ENCODE measurements around the gene C2orf49.

The C2orf49 gene

DNA sequence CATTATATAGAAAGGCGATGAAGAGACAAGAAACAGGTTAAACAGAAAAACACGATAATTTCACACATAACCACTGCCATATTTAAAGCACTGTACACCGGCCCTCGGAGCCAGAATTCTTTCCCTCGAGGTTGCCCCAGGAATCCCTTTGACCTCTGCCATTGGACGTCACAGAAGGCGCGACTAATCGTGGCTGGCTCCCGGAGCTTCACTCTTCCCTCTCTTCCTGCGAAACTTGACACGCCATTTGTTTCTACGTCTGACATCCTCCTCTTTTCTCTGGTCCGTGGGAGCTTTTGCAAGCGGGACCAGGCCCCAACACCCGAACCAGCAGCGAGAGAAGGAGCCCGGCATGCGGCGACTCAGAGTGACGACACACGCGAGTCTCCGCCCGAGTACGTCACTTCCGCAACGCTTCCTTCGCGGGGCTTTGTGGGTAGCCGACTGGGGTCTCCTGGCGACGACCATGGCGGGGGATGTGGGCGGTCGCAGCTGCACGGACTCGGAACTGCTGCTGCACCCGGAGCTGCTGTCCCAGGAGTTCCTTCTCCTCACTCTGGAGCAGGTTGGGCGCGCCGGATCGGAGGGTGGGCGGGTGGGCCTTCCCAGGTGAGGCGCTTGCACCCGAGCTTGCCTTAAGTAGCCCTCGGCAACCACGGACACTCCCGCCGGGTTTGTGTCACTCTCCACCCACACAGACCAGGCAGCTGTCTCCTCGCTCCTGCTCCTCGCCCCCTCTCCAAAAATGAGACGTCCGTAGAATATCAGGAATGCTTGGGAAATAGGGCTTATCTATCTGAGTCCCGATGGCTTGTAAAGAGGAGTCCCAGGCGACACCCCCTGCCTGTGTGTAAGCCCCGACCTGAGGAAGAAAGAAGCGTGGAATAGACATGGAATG lies at the start of gene C2orf49:
TSS of gene C2orf49 (plus strand) at position 419 of the 898 bp plus-strand sequence. CDS start at position 467, 48 bp downstream.
- DNase-seq (ENCODE audit: low spot score) = peak; percentile 89

DNA sequence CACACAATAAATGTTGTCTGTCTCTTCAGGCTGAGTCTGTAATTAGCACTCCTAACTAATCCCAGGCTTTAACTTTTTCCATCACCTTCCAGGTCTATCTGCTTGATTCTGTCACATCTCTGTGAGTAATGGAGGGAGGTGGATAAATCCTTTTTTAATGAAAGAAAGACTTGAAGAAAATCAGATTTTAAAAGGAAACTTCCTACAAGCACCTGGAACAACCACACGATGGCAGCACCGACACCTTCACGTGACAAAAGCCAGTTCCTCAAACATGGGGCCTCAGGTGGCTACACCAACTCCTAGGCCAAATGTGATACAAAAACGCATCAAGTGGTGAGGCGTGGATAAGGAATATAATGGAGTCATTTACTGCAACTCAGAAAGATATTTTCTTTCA lies 49.6 kb upstream of the C2orf49 start:
- peak; percentile 25 for DNase-seq (ENCODE audit: low spot score)

DNA sequence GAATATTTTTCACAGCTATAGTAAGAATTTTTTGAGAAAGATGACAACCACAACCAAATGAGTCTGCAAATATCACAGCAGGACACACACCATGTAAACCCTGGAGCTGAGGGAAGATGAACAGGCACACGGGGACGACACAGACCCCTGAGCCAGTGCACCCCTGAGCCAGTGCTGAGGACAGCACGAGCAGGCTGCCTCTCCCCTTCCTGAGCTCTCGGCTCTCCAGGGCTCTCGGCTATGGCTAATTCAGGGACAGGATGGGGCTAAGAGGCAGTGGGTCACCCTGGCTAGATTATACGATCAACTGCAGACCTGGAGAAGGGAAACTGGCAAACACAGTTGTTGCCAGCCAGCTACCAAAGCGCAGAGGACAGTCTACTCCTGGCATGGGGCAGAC lies 49.2 kb upstream of the C2orf49 start:
- no peak for DNase-seq (ENCODE audit: low spot score)

DNA sequence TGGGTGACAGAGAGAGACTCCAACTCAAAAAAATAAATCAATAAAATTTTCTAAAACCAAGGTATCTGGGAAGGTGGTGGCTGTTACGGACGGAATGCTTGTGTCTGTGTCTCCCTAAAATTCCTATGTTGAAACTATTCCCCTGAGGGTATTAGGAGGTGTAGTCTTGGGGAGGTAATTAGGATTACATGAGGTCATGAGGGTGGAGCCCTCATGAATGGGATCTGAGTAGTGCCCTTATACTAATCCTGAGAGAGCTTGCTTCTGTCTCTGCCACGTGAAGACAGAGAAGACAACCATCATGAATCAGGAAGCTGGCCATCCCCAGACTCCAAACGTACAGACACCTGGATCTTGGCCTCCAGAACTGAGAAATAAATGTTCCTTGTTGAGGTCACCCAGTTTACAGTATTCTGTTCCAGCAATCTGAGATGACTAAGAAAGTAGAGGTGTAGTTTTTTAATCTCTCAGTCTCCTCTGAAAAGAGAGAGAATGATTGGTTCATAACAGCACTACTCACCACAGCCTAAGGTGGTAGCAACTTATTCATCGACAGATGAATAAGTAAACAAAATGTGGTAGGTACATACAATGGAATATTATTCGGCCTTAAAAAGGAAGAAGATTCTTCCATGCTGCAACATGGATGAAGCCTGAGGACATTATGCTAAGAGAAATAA lies 46.2 kb upstream of the C2orf49 start:
- no peak for DNase-seq (ENCODE audit: low spot score)

DNA sequence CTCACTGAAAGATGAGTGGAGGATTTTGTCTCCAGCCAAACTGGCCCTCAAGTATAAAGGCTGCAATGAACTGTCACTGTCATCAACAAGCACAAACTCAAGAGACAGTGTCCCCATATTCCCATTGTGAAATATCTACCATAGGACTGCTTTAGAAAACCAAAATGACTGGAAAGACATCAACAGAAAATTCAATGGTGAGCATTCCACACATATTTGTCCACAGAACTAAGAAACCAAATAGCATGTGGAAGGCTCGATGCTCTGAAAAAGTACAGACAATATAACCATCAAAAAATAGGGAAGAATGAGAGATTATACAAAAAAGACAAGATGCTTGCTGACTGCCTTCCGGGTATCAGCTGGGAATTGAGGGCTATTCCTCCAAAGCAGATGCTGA lies 45.4 kb upstream of the C2orf49 start:
- DNase-seq (ENCODE audit: low spot score) = no peak

DNA sequence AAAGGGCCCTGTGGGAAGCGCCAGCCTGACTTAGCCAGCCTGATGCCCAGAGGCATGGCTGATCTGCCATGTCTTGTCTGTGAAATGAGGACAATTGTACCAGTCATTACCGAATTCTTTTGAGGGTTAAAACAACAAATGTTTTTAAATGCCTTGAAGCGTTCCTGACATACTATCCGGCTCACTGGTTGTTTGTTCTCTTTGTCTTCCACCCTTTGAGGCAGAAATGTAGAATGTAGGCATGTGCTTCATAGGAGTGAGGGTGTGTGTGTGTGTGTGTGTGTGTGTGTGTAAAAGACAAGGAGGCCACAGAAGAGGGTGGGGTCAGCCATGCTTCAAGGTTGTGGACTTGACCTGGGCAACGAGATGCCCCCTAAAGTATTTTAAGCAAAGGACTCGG lies 43.3 kb upstream of the C2orf49 start:
- DNase-seq (ENCODE audit: low spot score) = peak; percentile 25

DNA sequence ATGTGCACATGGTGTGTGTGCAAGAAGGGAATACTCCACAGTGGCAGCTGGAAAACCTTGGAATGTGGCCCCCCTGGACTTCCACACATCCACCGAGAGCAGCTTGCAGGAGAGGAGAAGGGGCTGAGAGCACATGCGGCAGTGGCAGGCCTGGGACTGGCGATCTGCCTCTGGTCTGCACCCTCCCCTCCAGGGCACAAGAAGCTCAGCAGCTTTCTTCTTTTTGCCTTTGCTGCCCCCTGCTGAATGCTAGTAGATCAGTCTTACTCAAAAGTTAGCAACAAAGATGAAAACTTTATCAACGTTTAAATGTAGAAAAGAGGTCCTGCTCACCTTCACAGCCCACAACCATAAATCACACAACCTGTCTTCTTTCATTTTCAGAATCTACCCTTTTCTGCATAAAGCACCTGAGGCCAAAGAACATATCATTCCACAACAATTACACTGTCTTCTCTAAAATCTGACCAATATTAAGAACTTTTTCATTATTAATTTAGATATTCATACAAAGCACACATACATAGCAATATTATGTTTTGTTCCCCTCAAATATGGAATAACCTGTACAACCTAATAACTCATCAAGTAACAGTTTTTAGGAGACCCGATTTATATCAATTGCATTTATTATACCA lies 42.4 kb upstream of the C2orf49 start:
- DNase-seq (ENCODE audit: low spot score) = peak; percentile 90

DNA sequence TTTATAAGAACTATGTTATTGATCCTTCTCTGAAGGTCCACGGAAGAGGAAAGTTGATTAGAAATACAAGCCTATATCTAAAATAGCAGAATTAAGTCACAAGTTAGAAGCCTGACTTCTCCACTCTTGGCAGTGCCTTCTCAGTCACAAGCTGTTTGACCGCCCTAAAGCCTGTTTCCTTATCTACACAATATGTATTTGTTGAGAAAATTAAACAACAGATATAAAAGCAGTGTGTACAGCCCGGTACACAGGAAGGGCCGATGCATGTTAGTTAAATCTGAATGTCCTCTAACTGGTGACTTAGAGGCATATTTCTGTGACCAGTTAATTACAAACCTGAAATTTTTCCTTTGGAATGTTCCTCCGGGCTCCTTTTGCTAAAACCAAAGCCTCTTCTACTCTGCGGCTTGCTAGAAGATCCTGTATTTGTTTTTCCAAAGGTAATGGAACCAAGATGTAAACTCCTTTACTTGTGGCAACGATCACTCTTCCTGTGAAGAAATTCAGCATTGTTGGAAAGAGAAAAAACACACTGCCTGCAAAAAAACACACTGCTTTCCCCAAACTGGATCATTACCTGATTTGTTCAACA lies 41.2 kb upstream of the C2orf49 start:
- DNase-seq (ENCODE audit: low spot score) = no peak

DNA sequence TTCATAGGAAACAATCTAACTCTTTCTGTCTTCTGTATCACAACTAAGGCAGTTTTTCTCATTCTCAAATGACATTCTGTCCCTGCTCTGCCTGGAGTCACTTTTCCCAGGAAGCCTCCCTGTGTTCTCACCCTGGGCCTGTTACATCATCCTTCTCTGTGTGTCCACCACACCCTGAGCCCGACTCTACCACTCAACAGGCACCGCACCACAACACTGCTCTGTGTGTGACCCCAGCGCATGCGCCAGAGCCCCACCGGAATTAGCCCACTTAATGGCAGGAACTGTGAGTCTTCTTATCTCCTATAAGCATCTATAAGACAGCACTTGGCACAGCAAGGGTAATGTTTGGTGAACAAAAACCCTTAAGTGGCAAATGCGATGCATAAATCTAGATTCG lies 40.1 kb upstream of the C2orf49 start:
- DNase-seq (ENCODE audit: low spot score) = no peak

DNA sequence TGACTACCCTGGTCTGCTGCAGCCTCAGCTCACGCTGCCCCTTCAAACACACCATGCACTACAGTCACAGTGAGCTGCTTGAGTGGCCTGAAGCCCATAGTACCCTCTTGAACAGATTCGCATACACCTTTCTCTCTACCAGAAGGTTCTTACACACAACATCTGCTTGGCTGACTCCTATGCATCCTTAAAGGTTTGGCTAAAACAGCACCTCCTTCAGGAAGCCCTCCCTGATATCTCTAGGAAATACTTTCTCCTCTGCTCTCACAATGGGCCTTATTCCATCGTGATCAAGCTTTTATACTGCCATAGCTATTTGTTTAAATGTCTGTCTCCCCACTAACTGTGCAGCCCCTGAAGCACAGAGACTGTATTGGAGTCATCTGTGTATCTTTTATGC lies 39.3 kb upstream of the C2orf49 start:
- no peak for DNase-seq (ENCODE audit: low spot score)

DNA sequence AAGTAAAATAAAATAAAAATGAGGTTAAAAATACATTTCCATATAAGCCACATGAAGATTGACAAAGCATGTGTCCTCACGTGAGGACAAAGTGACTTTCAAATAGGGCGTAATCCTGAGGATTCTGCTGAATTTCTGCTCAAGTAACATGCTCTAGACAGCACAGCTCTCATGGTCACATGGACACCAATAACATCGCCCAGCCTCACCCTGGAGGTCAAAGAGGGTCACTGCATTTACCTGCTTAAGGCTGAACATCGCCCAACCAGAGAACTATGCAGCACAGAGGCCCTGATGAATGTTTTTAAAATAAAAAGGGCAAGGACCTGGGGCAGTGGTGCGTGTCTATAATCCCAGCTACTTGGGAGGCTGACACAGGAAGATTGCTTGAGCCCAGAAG lies 38.0 kb upstream of the C2orf49 start:
- no peak for DNase-seq (ENCODE audit: low spot score)

DNA sequence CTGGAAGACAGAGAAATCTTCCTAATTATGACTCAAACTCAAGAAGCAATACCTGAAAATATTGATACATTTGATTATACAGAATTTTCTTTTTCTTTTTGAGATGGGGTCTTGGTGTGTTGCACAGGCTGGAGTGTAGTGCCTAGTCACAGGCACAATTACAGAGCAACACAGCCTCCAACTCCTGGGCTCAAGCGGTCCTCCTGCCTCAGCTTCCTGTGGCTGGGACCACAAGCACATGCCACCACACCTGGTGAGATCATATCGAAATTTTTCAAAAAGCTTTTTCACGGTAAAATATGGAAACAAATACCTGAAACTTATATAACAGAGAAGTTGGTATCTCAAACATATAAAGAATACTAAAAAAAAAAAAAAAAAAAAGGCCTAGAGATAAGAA lies 35.7 kb upstream of the C2orf49 start:
- no peak for DNase-seq (ENCODE audit: low spot score)

DNA sequence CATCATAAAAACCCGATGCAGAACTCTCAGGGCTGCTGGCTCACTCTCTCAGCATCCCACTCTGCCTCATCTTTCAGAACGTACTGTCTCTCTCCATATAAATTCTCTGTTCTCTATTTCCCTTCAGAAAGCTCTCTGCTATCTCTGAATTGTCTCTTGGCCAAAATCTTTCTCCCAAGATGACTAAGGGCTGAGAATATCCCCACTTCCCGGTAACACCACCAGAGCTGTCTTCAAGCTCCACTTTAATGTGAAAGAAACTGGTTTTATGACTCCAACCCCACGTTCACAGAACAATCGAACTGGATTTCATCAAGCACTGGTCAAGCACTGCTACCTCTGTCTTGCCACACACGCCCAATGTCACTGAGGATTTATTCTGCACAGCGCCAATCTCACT lies 30.2 kb upstream of the C2orf49 start:
- DNase-seq (ENCODE audit: low spot score) = no peak

DNA sequence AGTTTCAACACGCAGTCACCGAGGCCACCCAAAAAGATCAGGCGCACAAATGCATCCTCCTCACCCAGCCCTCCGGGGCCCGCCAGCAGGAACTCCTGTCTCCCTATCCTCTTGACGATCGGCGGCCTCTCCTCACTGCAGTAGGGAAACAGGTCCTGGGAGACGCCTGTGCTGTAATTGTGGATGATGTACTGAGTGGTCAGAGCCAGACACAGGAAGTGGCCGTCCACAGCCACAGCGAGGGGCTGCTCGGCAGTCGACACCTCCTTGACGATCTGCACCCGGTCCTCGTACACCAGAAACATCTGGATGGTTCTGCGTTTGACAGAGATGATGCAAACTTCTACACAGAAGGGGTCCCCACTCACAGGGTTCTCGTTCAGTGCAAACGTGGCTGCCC lies 29.8 kb upstream of the C2orf49 start:
- DNase-seq (ENCODE audit: low spot score) = no peak

DNA sequence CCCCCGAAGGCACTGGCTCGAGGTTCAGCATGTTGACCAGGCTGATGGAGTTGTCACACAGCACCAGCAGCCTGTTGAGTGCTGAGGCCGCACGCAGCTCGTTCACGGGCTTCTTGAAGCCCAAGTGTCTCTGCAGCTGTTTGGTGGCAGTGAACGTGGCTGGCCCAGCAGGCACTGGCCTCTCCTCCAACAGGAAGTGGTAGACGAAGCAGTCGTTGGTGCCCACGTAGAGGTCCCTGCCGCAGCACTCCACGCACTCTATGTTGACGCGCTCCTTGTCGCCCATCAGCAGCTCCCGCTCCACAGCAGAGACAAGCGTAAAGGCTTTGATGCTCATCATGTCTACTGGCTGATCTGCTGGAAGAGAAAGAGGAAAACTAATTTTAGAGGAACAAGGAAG lies 29.4 kb upstream of the C2orf49 start:
- DNase-seq (ENCODE audit: low spot score) = no peak

DNA sequence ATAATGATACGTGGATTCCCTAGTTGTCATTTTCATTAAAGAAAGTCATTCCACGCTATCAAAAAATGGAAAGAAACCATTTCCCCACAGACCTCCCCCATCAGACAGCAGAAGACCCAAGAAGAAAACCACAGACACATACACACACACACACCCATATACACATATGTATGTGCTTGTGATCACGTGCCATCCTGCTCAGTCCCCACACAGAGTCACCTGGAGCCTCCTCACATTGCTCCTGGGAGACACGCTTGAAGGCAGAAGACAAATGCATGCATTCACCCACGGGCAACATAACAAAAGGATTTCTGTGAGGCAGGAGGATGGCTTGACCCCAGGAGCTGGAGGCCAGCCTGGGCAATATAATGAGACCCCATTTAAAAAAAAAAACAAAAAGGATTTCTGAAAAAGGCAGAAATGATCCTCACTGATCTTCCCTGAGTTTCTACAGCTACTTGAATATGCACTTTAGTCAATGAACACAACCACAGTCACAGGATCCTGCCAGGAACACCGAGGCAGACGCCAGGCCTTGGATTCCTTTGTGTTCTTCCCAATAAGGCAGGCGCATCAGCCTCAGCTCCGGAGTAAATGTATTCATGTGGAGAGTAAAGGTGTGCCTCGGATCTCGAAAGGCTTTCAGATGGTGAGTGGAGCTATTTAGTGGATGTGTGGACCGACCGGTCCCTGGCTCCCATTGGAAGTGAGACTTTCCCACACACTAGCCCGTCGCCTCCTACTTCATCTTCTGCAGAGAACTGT lies 28.8 kb upstream of the C2orf49 start:
- DNase-seq (ENCODE audit: low spot score) = peak; percentile 56

DNA sequence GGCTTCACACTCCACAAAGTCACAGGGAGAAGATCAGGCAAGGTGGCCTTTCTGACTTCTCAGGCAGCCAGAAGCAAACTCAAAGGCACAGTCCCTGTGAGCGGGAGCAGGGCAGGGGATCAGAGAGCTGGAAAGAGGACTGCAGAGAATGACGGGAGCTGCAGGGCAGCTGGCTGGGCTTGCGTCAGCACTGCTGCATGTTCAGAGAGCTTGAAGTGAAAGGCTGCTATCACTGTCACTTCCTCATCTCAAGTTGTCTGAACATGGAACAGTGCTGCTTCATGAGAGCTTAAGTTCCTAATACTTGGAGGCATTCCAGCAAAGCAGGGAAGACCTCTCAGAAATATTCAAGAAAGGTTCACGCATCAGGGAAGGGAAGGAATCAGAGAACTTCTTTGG lies 28.2 kb upstream of the C2orf49 start:
- peak; percentile 79 for DNase-seq (ENCODE audit: low spot score)

DNA sequence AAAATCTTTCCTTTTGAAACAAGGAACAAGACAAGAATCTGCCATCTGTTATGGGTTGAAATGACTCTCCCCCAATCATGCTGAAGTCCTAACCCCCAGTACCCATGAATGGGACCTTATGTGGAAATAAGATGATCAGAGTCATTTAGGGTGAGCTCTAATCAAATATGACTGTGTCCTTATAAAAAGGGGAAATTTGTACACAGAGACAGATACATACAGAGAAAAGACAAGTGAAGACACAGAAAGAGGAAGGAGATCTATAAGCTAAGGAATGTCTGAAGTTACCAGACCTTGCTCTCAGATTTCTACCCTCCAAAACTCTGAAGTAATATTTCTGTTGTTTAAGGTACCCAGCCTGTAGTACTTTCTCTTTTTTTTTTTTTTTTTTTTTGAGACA lies 23.5 kb upstream of the C2orf49 start:
- DNase-seq (ENCODE audit: low spot score) = no peak

DNA sequence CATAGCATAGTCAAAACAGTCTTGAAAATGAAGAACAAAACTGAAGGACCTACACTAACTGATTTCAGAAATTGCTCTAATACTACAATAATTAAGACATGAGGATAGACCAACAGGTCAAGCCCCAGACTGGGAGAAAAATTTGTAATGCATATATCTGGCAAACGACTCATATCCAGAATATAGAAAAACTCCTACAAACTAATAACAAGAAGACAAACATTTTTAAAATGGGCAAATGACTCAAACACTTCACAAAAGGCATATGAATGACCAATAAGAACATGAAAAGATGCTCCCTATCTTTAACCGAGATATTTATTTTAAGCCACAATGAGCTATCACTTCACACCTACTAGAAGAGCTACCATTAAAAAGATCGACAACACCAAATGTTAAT lies 22.0 kb upstream of the C2orf49 start:
- no peak for DNase-seq (ENCODE audit: low spot score)

DNA sequence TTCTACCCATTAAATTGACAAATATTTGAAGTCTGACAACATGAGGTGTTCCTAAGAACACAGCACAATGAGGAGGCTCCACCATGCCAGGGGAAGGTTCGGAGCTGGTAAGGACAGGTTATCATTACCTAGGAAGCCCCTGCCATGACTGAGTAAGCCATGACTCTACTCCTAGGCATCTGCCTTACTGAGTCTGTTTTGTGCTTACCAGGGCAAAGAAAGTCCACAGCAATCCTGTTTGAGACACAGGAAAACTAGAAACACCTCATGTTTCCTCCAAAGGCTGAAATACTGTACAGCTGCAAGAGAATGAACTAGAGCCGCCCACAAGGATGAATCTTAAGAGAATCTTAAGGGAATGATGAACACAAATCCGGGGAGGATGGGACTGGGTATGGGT lies 19.4 kb upstream of the C2orf49 start:
- DNase-seq (ENCODE audit: low spot score) = no peak

DNA sequence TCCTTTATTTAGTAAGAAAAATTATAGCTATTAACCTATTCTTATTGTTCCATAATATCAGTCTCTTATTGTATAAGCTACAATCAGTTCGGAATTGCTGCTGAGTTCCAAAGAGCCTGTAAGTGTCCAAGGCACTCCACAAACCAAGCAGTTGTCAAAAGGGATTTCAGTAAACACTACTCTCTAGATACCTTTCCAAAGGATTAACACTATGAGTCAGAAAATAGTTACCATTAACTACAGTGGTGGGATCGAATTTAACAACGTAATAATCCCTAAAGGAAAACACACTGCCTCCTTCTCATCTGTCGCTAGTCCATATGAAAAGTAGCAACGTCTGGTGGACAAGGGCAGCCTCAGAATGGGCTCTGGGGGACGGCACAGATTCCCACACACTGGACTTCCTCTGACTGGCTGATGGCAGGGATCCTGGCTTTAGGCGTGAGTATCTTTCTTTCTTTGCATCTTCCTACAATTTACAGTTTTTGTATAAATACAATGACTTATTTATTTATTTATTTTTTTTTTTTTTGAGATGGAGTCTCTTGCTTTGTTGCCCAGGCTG lies 16.6 kb upstream of the C2orf49 start:
- no peak for DNase-seq (ENCODE audit: low spot score)

All from pons (tissue), 1 donor.